Breast epithelium (tissue), 4 donors: ENCODE results near the gene HUNK. TPM values are rescaled to one million over a fixed set of nuclear protein-coding genes. Genes with fewer than 3 reads are reported as not detected.

Source experiments
- DNase-seq, 2 donors: peaks; one replicate each; pipeline ENCODE4 v3.0.0-alpha.2; 2019; ENCODE audit warnings: low spot score in 2 of 2
- H3K27ac ChIP-seq, 2 donors: fragments of 200-600 bp; sonication (generic) in 1 of 2; one replicate each; pipeline ENCODE4 v1.5.1; 2016 to 2019; ENCODE audit warnings: mild to moderate bottlenecking in 1 of 2
- H3K27me3 ChIP-seq, 2 donors: fragments of 200-600 bp; sonication (generic) in 1 of 2; one replicate each; pipeline versions ENCODE4 v1.5.1 to v1.6.0; 2017 to 2019; ENCODE audit warnings: control low read depth in 1 of 2, mild to moderate bottlenecking in 1 of 2
- H3K36me3 ChIP-seq: fragments of 200-600 bp; one replicate; pipeline ENCODE4 v1.5.1; 2019
- H3K4me1 ChIP-seq, 2 donors: fragments of 200-600 bp; sonication (generic); one replicate each; pipeline ENCODE4 v1.5.1; 2016 to 2019; ENCODE audit warnings: control low read depth in 1 of 2
- H3K4me3 ChIP-seq, 3 donors: fragments of 200-600 bp; sonication (generic); 1 replicate in 2 of 3; 2 replicates in 1 of 3; pipeline ENCODE4 v1.5.1; 2016 to 2019; ENCODE audit warnings: mild to moderate bottlenecking in 3 of 3, moderate library complexity in 2 of 3
- H3K9me3 ChIP-seq, 2 donors: fragments of 200-600 bp; sonication (generic) in 1 of 2; one replicate each; pipeline ENCODE4 v1.5.1; 2016 to 2019; ENCODE audit warnings: control low read depth in 1 of 2
- POLR2A ChIP-seq: fragments of 450-650 bp; IDR thresholded peaks from one replicate; pipeline ENCODE4 v1.6.1; 2016; ENCODE audit warnings: antibody characterized with exemption, mild to moderate bottlenecking, moderate library complexity
- POLR2AphosphoS5 ChIP-seq, 3 donors: sonication (generic); formaldehyde crosslinking; IDR thresholded peaks; one replicate each; pipeline ENCODE4 v1.6.1; 2017; ENCODE audit warnings: antibody characterized with exemption in 3 of 3
- intact Hi-C: fragments of 100-400 bp; cut with DNase I; formaldehyde crosslinking; loops from one replicate; pipeline ENCODE4 v1.15.1; 2023; ENCODE audit warnings: low total_unique reads
- total RNA-seq, 3 donors: library from RNA; depleted of rRNA; stranded (reverse); fragments of >200 nt; gene quantifications; one replicate each; pipeline ENCODE4 v1.1.0, GENCODE V29; 2016
- TF ChIP-seq, protein P1 (sequence below), 3 donors: fragments of 450-650 bp; IDR thresholded peaks; one replicate each; pipeline ENCODE4 v1.5.1; 2016 to 2017; ENCODE audit warnings: antibody characterized with exemption in 3 of 3, mild to moderate bottlenecking in 3 of 3, moderate library complexity in 3 of 3

The HUNK gene
- total RNA-seq, 3 donors from 2014 or later = 0.32 to 2.0 (median 1.3) TPM

DNA sequence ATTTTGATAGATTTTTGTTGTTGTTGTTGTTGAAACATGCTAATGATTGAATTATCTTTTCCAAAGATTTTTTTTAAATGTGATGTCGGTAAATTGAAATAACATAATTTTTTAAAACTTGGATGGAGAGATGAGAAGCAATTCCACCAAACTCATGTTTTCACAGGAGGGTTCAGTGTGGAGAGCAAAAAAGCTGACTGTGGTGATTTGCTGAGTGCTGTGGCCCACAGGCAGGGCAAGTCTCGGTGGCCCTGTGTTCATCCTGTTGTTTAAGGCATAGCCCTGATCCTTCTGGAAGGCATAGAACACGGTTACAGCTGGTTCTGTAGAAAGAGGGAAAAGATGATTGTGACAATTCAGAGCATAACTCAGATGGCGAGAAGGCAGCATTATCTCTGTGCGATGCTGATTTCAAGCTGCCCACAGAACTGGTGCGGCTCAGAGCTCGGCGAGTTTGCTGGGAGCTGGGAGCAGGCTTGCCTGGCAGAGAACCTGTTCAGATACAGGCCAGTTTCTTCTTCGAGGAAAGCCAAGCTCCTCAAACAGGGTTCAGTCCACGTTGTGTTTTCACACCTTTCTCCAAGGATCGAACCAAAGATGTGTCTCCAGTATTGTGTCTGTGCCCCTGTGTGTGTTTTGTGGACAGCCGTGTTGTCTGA is 127.1 kb downstream of the HUNK start:
- Histone ChIP-seq H3K27ac (no peak overlapping the region), H3K36me3 (no peaks in the 10 kb centered on the region), H3K9me3 (peaks cover 4% of the 10 kb centered on the region in 2 donors), H3K4me3 (no peak overlapping the region), H3K27me3 (no peaks in the 10 kb centered on the region), H3K4me1 (no peaks in the 10 kb centered on the region)
- DNase-seq = no peak
- intact Hi-C loops = no loop called here
- no peak for TF ChIP-seq POLR2A
- TF ChIP-seq POLR2AphosphoS5 (IDR thresholded peaks at IDR 0.05) = no peak
- TF ChIP-seq, protein P1, sequence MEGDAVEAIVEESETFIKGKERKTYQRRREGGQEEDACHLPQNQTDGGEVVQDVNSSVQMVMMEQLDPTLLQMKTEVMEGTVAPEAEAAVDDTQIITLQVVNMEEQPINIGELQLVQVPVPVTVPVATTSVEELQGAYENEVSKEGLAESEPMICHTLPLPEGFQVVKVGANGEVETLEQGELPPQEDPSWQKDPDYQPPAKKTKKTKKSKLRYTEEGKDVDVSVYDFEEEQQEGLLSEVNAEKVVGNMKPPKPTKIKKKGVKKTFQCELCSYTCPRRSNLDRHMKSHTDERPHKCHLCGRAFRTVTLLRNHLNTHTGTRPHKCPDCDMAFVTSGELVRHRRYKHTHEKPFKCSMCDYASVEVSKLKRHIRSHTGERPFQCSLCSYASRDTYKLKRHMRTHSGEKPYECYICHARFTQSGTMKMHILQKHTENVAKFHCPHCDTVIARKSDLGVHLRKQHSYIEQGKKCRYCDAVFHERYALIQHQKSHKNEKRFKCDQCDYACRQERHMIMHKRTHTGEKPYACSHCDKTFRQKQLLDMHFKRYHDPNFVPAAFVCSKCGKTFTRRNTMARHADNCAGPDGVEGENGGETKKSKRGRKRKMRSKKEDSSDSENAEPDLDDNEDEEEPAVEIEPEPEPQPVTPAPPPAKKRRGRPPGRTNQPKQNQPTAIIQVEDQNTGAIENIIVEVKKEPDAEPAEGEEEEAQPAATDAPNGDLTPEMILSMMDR (IDR thresholded peaks at IDR 0.05) = no peak

GRCh38 chr21:32001390-32001789 is 128.6 kb downstream of the HUNK start:
- H3K36me3 ChIP-seq = no peaks in the 10 kb centered on the region
- no peaks in the 10 kb centered on the region for H3K4me1 ChIP-seq
- H3K9me3 ChIP-seq = peaks cover 4% of the 10 kb centered on the region in 2 donors
- no peak overlapping the region for H3K4me3 ChIP-seq
- H3K27ac ChIP-seq = no peak overlapping the region
- no peak for DNase-seq
- intact Hi-C loops = no loop called here
- no peaks in the 10 kb centered on the region for H3K27me3 ChIP-seq
- TF ChIP-seq POLR2A = no peak

DNA sequence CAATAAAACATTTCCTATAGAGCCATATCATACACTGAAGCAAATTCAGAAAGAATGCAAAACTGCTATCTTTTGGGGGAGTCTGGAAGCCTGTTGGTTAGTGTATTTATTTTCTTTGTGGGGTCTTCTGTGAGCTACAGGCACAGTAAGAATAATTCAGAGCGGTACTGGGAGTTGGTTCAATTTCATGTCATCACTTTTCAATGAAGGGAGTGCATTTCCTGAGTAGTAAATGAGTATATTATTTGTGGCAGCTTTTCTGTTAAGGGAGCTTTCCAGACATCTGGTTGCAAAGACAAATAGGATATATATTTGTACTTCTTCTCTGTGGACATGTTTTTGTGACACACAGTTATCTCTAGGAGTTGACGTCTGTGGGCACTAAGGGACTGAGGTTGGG is 130.6 kb downstream of the HUNK start:
- Histone ChIP-seq H3K4me1 (no peaks in the 10 kb centered on the region), H3K27me3 (no peaks in the 10 kb centered on the region), H3K9me3 (peaks cover 4% of the 10 kb centered on the region in 2 donors), H3K4me3 (no peak overlapping the region), H3K36me3 (no peaks in the 10 kb centered on the region), H3K27ac (no peak overlapping the region)
- DNase-seq = no peak
- intact Hi-C loops = no loop called here
- TF ChIP-seq, protein P1 (IDR thresholded peaks at IDR 0.05) = no peak
- no peak for TF ChIP-seq POLR2A
- TF ChIP-seq POLR2AphosphoS5 (IDR thresholded peaks at IDR 0.05) = no peak

DNA sequence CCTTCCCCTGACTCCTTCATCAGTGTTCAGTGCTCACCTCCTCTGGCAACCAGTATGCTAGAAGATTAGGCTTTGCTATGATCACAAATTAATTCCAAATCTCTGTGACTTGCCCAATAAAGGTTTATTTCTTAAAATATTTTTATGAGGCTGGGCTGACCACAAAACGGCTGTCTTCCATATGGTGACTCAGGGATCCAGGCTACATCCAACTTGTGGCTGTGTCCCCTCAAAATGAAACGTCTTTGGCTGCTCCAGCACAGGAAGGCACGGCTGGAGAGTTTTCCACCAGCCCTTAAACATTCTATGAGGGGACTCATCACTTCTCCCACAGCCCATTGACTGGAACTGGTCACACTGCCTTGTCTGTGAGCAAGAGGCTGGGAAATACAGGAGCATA is 131.5 kb downstream of the HUNK start:
- intact Hi-C loops = no loop called here
- Histone ChIP-seq H3K9me3 (peaks cover 4% of the 10 kb centered on the region in 2 donors), H3K4me3 (no peak overlapping the region), H3K36me3 (no peaks in the 10 kb centered on the region), H3K4me1 (no peaks in the 10 kb centered on the region), H3K27ac (no peak overlapping the region), H3K27me3 (no peaks in the 10 kb centered on the region)
- TF ChIP-seq, protein P1 (IDR thresholded peaks at IDR 0.05) = no peak
- TF ChIP-seq POLR2A = no peak
- TF ChIP-seq POLR2AphosphoS5 (IDR thresholded peaks at IDR 0.05) = no peak
- no peak for DNase-seq

DNA sequence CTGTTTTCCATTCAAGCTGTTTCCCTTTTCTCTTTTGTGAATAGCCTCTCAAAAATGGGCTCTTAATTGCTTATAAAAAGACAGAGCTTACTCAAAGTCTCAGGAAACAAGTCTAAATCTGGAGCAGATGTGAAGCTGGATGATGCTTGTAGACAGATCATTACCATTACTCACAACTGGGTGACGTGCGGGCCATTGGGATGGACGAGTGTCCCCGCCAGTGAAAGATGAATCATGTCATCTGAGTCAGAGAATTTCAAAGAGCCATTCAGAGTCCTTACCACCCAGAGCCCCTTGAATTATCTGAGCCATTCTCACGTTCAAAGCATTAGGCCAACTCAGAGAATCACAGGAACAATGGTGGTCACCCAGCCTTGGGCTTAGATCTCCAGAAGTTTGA is 134.6 kb downstream of the HUNK start:
- H3K4me3 ChIP-seq = no peak overlapping the region
- intact Hi-C loops = no loop called here

More for the DNA sequence above, 134.6 kb downstream of the HUNK start:
- Histone ChIP-seq H3K9me3 (peaks cover 4% of the 10 kb centered on the region in 2 donors), H3K27me3 (no peaks in the 10 kb centered on the region), H3K4me1 (no peaks in the 10 kb centered on the region), H3K27ac (no peak overlapping the region), H3K36me3 (no peaks in the 10 kb centered on the region)
- no peak for DNase-seq
- TF ChIP-seq, protein P1 (IDR thresholded peaks at IDR 0.05) = no peak
- TF ChIP-seq POLR2A = no peak
- no peak for TF ChIP-seq POLR2AphosphoS5 (IDR thresholded peaks at IDR 0.05)
